Subcutaneous adipose tissue (tissue), 4 donors: ENCODE results near the gene BTG2. TPM values are rescaled to one million over a fixed set of nuclear protein-coding genes. Genes with fewer than 3 reads are reported as not detected.

Experiments
- total RNA-seq, 4 donors: library from RNA; depleted of rRNA; stranded (reverse); fragments of >200 nt; gene quantifications; one replicate each; pipeline ENCODE4 v1.1.0, GENCODE V29; 2016
- TF ChIP-seq, protein P1 (sequence below): fragments of 450-650 bp; IDR thresholded peaks from one replicate; pipeline ENCODE4 v1.5.1; 2016; ENCODE audit warnings: low read depth, mild to moderate bottlenecking, control low read depth, antibody characterized with exemption, moderate library complexity

BTG2 gene
- total RNA-seq, 4 donors from 2014 or later = 68.5 to 121 (median 80.4) TPM

DNA sequence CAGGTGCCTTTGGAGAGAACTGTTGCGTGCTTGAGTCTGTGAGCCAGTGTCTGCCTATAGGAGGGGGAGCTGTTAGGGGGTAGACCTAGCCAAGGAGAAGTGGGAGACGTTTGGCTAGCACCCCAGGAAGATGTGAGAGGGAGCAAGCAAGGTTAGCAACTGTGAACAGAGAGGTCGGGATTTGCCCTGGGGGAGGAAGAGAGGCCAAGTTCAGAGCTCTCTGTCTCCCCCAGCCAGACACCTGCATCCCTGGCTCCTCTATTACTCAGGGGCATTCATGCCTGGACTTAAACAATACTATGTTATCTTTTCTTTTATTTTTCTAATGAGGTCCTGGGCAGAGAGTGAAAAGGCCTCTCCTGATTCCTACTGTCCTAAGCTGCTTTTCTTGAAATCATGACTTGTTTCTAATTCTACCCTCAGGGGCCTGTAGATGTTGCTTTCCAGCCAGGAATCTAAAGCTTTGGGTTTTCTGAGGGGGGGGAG is 2.4 kb downstream of the BTG2 start:
- TF ChIP-seq, protein P1, sequence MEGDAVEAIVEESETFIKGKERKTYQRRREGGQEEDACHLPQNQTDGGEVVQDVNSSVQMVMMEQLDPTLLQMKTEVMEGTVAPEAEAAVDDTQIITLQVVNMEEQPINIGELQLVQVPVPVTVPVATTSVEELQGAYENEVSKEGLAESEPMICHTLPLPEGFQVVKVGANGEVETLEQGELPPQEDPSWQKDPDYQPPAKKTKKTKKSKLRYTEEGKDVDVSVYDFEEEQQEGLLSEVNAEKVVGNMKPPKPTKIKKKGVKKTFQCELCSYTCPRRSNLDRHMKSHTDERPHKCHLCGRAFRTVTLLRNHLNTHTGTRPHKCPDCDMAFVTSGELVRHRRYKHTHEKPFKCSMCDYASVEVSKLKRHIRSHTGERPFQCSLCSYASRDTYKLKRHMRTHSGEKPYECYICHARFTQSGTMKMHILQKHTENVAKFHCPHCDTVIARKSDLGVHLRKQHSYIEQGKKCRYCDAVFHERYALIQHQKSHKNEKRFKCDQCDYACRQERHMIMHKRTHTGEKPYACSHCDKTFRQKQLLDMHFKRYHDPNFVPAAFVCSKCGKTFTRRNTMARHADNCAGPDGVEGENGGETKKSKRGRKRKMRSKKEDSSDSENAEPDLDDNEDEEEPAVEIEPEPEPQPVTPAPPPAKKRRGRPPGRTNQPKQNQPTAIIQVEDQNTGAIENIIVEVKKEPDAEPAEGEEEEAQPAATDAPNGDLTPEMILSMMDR = no peak

DNA sequence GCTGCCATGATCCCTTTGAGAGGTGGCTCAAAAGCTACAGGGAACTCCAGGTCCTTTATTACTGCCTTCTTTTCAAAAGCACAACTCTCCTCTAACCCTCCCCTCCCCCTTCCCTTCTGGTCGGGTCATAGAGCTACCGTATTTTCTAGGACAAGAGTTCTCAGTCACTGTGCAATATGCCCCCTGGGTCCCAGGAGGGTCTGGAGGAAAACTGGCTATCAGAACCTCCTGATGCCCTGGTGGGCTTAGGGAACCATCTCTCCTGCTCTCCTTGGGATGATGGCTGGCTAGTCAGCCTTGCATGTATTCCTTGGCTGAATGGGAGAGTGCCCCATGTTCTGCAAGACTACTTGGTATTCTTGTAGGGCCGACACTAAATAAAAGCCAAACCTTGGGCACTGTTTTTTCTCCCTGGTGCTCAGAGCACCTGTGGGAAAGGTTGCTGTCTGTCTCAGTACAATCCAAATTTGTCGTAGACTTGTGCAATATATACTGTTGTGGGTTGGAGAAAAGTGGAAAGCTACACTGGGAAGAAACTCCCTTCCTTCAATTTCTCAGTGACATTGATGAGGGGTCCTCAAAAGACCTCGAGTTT is 3.1 kb downstream of the BTG2 start:
- TF ChIP-seq, protein P1 = no peak

DNA sequence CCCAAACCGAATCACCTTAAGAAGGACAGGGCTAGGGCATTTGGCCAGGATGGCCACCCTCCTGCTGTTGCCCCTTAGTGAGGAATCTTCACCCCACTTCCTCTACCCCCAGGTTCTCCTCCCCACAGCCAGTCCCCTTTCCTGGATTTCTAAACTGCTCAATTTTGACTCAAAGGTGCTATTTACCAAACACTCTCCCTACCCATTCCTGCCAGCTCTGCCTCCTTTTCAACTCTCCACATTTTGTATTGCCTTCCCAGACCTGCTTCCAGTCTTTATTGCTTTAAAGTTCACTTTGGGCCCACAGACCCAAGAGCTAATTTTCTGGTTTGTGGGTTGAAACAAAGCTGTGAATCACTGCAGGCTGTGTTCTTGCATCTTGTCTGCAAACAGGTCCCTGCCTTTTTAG is 3.6 kb downstream of the BTG2 start:
- TF ChIP-seq, protein P1 = no peak

- TF ChIP-seq, protein P1 = no peak
These were observed 6.3 kb downstream of the BTG2 start for GRCh38 chr1:203311368-203312301.

DNA sequence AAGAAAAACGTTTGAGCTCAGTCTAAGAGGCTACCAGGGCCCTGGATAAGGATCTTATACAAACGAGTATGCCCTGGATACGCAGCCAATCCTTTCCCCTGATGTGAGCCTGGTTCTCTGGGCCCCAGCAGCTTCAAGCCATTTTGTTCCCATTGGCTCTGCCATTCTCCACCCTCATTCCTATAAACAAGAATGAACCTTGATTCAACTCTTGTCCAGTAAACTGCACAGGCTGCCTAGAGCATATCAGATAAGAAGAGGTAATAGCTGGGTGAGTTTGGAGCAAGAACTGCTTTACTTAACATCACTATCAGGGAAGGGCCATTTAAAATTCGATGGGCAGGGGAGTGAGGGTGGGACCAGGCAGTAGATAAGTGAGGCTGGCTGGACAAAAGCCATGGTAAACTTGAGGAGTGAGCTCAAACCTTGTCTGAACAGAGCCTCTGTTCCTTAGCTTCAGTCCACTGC is 11.3 kb downstream of the BTG2 start:
- TF ChIP-seq, protein P1 = no peak

DNA sequence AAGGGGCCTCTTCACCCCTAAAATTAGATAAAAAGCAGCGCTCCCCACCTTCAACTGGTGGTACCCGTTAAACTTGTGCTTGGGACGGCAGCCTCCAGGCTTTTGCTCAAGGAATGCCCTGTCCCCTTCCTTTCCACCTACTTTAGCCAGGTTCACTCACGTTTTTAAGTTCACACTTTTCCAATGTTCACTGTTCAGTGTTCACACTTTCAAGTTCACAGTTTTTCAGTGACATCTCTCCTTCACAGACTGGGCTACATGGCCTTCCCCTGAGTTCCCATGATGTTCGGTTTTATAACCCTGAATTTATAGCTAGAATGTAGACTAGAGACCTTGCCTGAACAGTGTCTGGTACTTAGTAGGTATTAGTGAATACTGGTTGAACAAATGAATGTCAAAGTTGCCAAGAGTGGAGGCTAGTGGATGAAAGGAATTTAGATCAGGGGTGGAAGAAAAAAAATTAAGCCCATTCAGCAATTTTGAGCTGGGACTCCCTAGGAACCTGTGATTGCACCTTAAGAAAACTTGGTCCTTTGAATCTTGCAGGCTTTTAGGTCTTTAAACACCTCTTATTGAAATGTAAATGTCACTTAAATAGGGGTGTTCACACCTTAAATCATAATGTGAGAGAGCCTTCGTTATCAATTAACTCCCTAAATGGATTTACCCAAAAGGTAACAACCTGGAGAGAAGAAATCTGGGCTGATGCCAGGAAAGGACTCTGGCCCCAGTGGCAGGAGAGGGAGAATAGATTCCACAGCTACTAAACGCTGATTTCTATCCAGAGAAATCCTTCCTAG is 12.3 kb downstream of the BTG2 start:
- TF ChIP-seq, protein P1 = no peak

DNA sequence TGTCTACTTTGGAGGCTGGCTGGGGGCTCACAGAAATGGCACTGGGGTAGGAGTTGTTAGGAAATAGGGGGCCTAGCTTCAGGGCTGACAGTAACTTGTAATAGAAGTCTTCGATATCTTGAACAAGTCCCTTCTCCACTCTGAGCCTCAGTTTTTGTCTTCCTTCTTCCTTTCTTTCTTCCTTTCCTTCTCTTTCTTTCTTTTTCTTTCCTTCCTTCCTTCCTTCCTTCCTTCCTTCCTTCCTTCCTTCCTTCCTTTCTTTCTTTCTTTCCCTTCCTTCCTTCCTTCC is 12.9 kb downstream of the BTG2 start:
- TF ChIP-seq, protein P1 = no peak
